Common myeloid progenitor, CD34-positive (primary cell): ENCODE measurements around the gene ZNF697.
"Not testable (repeated sequence)": the region's sequence is repeated elsewhere in the genome, so short reads cannot be mapped to it uniquely, and the experiment has no call there.

Source experiments
- CTCF ChIA-PET: fragments of 350-600 bp; sonication (Branson Sonifier 250); formaldehyde crosslinking; loops from one replicate; lab custom pipeline; 2021; ENCODE audit warnings: antibody characterized with exemption; lab: Charles Lee
- POLR2A ChIA-PET: fragments of 350-600 bp; sonication (Branson Sonifier 250); formaldehyde crosslinking; loops from one replicate; lab custom pipeline; 2021; ENCODE audit warnings: antibody characterized with exemption; lab: Charles Lee
- DNase-seq, 3 donors: peaks; one replicate each; pipeline versions ENCODE4 v3.0.0 to v3.0.0-alpha.2; 2013
- H3K27ac ChIP-seq, 2 experiments: 1 replicate in 1 of 2; 2 replicates in 1 of 2; pipeline ENCODE4 v1.7.0; 2013; ENCODE audit warnings: inconsistent platforms in 2 of 2, low read length in 2 of 2, mild to moderate bottlenecking in 2 of 2, low read depth in 1 of 2, moderate library complexity in 1 of 2; ENCODE audit not compliant: severe bottlenecking in 2 of 2, insufficient read depth in 1 of 2, poor library complexity in 1 of 2
- H3K27me3 ChIP-seq, 5 experiments: replicated peaks in 2 of 5; 1 replicate in 3 of 5; 2 replicates in 2 of 5; pipeline versions ENCODE4 v1.6.1 to v1.7.0; 2013; ENCODE audit warnings: low read length in 4 of 5, mild to moderate bottlenecking in 2 of 5, moderate library complexity in 2 of 5, inconsistent platforms in 1 of 5; ENCODE audit not compliant: insufficient read depth in 5 of 5, control insufficient read depth in 4 of 5
- H3K36me3 ChIP-seq, 4 experiments: 1 replicate in 2 of 4; 2 replicates in 2 of 4; pipeline versions ENCODE4 v1.6.1 to v1.7.0; 2013; ENCODE audit warnings: low read length in 3 of 4, control low read depth in 1 of 4, mild to moderate bottlenecking in 1 of 4; ENCODE audit not compliant: control insufficient read depth in 4 of 4, insufficient read depth in 4 of 4
- H3K4me1 ChIP-seq, 4 experiments: 1 replicate in 3 of 4; 2 replicates in 1 of 4; pipeline versions ENCODE4 v1.6.1 to v1.7.1; 2013; ENCODE audit warnings: low read length in 3 of 4, mild to moderate bottlenecking in 3 of 4, control low read depth in 1 of 4, inconsistent platforms in 1 of 4, moderate library complexity in 1 of 4; ENCODE audit not compliant: control insufficient read depth in 4 of 4, insufficient read depth in 4 of 4; ENCODE audit errors: control extremely low read depth in 1 of 4
- H3K4me3 ChIP-seq, 7 experiments: 1 replicate in 4 of 7; 2 replicates in 3 of 7; pipeline versions ENCODE4 v1.5.1 to v1.7.0; 2013; ENCODE audit warnings: mild to moderate bottlenecking in 7 of 7, low read length in 6 of 7, moderate library complexity in 6 of 7, inconsistent platforms in 2 of 7, low read depth in 2 of 7, control low read depth in 1 of 7; ENCODE audit not compliant: insufficient read depth in 4 of 7, control insufficient read depth in 1 of 7; ENCODE audit errors: extremely low read depth in 1 of 7
- H3K9me3 ChIP-seq, 5 experiments: 1 replicate in 4 of 5; 2 replicates in 1 of 5; pipeline versions ENCODE4 v1.6.1 to v1.7.1; 2013; ENCODE audit warnings: low read length in 4 of 5, mild to moderate bottlenecking in 2 of 5, inconsistent platforms in 1 of 5, low read depth in 1 of 5, moderate library complexity in 1 of 5; ENCODE audit not compliant: control insufficient read depth in 4 of 5, insufficient read depth in 2 of 5; ENCODE audit errors: control extremely low read depth in 1 of 5
- WGBS: methylation state at CpG from one replicate; pipeline ENCODE4 v1.1.5; 2013; ENCODE audit not compliant: insufficient coverage; 5-methylcytosine and 5-hydroxymethylcytosine counted together

Gene ZNF697

DNA sequence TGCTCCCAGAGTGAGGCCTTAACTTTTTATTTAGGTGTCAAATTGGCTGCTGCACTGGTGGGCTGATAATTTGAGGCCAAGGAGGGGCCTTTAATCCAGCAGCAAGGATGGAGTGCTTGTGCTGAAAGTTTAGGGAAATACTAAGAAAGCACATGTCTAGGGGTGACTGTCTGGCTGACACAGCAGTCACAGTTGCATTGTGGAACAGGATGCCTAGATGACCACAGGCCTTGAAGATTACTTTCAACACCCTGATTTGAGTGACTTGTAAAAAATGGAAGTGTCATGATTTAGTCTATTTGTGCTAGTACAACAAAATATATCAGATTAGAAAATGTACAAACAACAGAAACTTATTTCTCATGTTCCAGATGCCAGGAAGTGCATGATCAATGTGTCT lies 57.7 kb downstream of the ZNF697 start:
- peak in 2 of 3 donors; percentile 56 to 61 for DNase-seq
- CTCF ChIA-PET, result no interaction called here
- peaks cover 0 to 8% (median 2%) of the 10 kb centered on the region in 4 experiments for H3K4me1 ChIP-seq
- H3K36me3 ChIP-seq, result no peaks in the 10 kb centered on the region
- H3K27me3 ChIP-seq, result no peaks in the 10 kb centered on the region
- no peak overlapping the region for H3K27ac ChIP-seq
- no peak overlapping the region for H3K4me3 ChIP-seq
- peaks cover 0 to 4% (median 0%) of the 10 kb centered on the region in 5 experiments for H3K9me3 ChIP-seq
- POLR2A ChIA-PET, result no interaction called here

DNA sequence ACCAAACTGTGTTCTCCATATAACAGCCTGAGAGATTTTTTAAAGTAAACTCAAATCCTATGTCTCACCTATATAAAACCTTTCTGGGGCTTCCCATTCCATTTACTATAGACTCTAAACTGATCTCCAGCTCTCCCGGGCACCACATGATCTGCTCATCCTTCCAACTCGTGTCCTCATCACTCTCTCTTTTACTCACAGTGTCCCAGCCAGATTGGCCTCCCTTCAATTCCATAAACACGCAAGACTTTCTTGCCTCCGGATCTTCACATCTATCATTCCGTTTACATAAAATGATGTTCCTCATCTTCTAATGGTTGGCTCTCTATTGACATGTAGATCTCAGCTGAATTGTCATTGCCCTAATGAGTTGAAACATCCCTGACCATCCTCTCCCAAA lies 59.4 kb downstream of the ZNF697 start:
- H3K4me1 ChIP-seq, result peaks cover 0 to 10% (median 2%) of the 10 kb centered on the region in 4 experiments
- WGBS, result 96% methylated on average over 4 of the region's 5 CpGs
- H3K27ac ChIP-seq, result no peak overlapping the region
- no peaks in the 10 kb centered on the region for H3K27me3 ChIP-seq
- peaks cover 0 to 2% (median 0%) of the 10 kb centered on the region in 5 experiments for H3K9me3 ChIP-seq
- no peaks in the 10 kb centered on the region for H3K36me3 ChIP-seq
- POLR2A ChIA-PET, result no interaction called here
- no peak for DNase-seq
- H3K4me3 ChIP-seq, result no peak overlapping the region
- CTCF ChIA-PET, result no interaction called here

DNA sequence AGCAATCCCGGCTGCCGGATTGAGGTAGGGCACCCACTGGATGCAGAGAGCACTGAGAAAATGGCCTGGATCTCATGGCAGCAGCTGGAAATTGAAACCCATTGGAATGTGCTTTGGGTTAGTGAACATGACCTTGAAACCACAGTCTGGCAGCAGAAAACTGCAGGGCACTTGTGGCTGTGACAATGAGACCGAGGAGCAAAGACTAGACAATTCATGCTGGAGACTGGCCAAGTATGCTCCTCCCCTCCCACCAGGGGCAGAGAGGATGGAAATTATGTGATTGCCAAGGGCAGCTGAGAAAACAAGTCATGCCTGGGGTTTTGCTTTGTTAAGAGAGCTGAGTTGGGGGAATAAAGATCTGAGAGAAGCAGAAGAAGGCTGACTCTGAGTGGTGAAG lies 60.7 kb downstream of the ZNF697 start:
- Histone ChIP-seq H3K9me3 (no peaks in the 10 kb centered on the region), H3K36me3 (no peaks in the 10 kb centered on the region), H3K27ac (no peak overlapping the region), H3K27me3 (no peaks in the 10 kb centered on the region), H3K4me3 (no peak overlapping the region), H3K4me1 (peaks cover 0 to 10% (median 2%) of the 10 kb centered on the region in 4 experiments)
- CTCF ChIA-PET, result no interaction called here
- POLR2A ChIA-PET, result no interaction called here
- no peak for DNase-seq
- 96% methylated on average over 3 of the region's 3 CpGs for WGBS

DNA sequence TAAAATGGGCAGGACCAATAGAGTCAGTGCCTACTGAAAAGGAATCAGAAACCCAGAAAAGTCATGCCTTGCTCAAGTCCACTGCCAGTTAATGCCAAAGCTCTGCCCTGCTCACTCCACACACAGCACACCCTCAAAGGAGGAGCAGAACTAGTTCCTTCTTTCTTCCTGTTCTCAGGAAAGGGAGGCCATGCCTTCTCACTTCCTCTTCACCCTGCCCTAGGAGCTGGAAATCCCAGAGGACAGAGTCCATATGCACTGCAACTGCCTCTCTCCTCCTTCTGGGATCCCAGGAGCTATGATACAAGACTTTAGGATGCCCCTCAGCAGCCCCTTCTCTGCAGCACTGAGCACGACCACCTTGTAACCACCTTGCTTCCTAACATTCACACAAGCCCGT lies 62.3 kb downstream of the ZNF697 start:
- DNase-seq, H3K36me3 ChIP-seq, H3K27ac ChIP-seq, H3K9me3 ChIP-seq, H3K27me3 ChIP-seq, POLR2A ChIA-PET, H3K4me3 ChIP-seq: not testable (repeated sequence)
- WGBS, result 97% methylated on average over 2 of the region's 2 CpGs
- CTCF ChIA-PET, result interaction anchor here (1.1 to 2.0 kb wide), 3 partner anchors 62 to 92 kb away, joined by 3 to 8 read pairs (median 3); no protein-coding TSS in a partner anchor
- H3K4me1 ChIP-seq, result peaks cover 0 to 10% (median 2%) of the 10 kb centered on the region in 4 experiments

DNA sequence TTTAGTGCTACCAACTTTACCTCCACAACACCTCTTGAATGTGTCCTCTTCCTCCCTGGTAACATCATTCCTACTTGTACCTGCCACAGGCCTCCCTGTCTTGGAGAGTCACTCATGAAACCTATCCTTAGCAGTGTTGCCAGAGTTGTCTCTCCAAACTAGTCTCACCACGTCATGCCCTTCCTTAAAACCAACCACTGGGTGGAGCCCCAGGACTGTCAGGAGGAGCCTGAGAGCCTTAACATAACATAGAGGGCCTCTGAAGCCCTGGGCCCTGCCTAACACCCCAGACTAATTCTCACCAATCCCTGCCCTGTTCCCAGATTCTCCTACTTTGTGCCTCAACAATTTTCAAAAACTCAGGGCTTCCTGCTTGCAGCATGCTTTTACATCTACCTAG lies 65.3 kb downstream of the ZNF697 start:
- DNase-seq, result peak; percentile 53 to 77 (median 69)
- H3K4me1 ChIP-seq, result peaks cover 0 to 8% (median 2%) of the 10 kb centered on the region in 4 experiments
- ChIA-PET CTCF (interaction anchor here (0.9 to 2.4 kb wide), 4 partner anchors 11 to 80 kb away, joined by 3 to 6 read pairs (median 6); partner anchors contain the start of gene ZNF697), POLR2A (no interaction called here)
- no peaks in the 10 kb centered on the region for H3K9me3 ChIP-seq
- H3K27ac ChIP-seq, result no peak overlapping the region
- no peak overlapping the region for H3K4me3 ChIP-seq
- no peaks in the 10 kb centered on the region for H3K36me3 ChIP-seq
- H3K27me3 ChIP-seq, result no peaks in the 10 kb centered on the region
- WGBS, result 0% methylated on average over 1 of the region's 1 CpG

DNA sequence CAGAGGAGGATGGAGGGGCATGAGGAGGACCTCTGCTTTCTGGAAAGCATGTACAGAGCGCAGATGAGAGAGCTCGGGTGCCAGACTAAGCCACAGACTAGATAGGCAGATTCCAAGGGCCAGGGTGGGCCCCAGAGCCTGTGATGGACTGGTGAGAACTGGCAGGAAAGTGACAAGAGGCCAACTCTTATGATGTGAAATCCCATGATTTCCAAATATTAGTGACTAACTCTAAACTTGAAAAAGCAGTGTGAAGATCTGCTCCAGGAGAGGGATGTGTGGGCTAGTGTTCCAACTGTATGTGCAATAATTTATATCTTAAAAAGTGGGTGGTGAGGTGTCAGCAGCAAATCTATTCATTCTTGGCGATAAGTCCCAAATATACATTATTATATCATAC lies 67.0 kb downstream of the ZNF697 start:
- POLR2A ChIA-PET, result not testable (repeated sequence)
- 92% methylated on average over 2 of the region's 3 CpGs for WGBS

DNA sequence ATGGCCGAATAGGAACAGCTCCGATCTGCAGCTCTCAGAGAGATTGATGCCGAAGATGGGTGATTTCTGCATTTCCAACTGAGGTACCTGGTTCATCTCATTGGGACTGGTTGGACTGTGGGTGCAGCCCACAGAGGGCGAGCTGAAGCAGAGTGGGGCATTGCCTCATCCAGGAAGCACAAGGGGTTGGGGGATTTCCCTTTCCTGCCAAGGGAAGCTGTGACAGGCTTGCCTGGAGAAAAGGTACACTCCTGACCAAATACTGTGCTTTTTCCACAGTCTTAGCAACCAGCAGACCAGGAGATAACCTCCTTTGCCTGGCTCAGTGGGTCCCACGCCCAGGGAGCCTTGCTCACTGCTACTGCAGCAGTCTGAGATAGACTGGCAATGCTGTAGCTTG lies 74.2 kb downstream of the ZNF697 start:
- no peak overlapping the region for H3K4me3 ChIP-seq

More for the DNA sequence above, 67.0 kb downstream of the ZNF697 start:
- not testable (repeated sequence) for H3K4me1 ChIP-seq, H3K36me3 ChIP-seq, H3K4me3 ChIP-seq, H3K9me3 ChIP-seq, H3K27me3 ChIP-seq, H3K27ac ChIP-seq, DNase-seq
- CTCF ChIA-PET, result interaction anchor here (1.1 kb wide), 1 partner anchor 9 kb away, joined by 3 read pairs; no protein-coding TSS in a partner anchor

More for the DNA sequence above, 74.2 kb downstream of the ZNF697 start:
- 91% methylated on average over 5 of the region's 5 CpGs for WGBS
- POLR2A ChIA-PET, result no interaction called here
- Histone ChIP-seq H3K36me3 (no peaks in the 10 kb centered on the region), H3K9me3 (no peaks in the 10 kb centered on the region), H3K27ac (no peak overlapping the region), H3K27me3 (no peaks in the 10 kb centered on the region), H3K4me1 (peaks cover 4 to 18% (median 9%) of the 10 kb centered on the region in 4 experiments)
- DNase-seq, result peak in 1 of 3 donors; percentile 25
- CTCF ChIA-PET, result interaction anchor here (0.8 to 2.0 kb wide), 2 partner anchors 24 to 38 kb away, joined by 3 to 4 read pairs; no protein-coding TSS in a partner anchor
